ENCODE measurements around the gene BRD9. TPM values are rescaled to one million over a fixed set of nuclear protein-coding genes. Genes with fewer than 3 reads are reported as not detected.
A peak's percentile ranks its signal among the peaks of the same experiment; 100 is the strongest.
"Not testable (repeated sequence)": the region's sequence is repeated elsewhere in the genome, so short reads cannot be mapped to it uniquely, and the experiment has no call there.

BRD9 gene
- total RNA-seq, 6 experiments from 2014 or later: 10.7 to 16.7 (median 13.8) TPM

GRCh38 chr5:916441-917293 is 24.1 kb upstream of the BRD9 start:
- ATAC-seq: no peak
- intact Hi-C loops (cut with DNase I): no loop called here

GRCh38 chr5:915946-916345 is 23.3 kb upstream of the BRD9 start:
- no CpG with 5 or more reads among the region's 12 CpGs for WGBS (ENCODE audit: insufficient coverage, low coverage, low lambda C conversion rate, missing lambda C conversion rate)
- Histone ChIP-seq H3K4me1 (no peaks in the 10 kb centered on the region), H3K4me3 (no peak overlapping the region), H3K27ac (no peak overlapping the region), H3K9me3 (no peaks in the 10 kb centered on the region), H3K36me3 (no peaks in the 10 kb centered on the region), H3K27me3 (no peaks in the 10 kb centered on the region)
- ATAC-seq (no peak), DNase-seq (peak in 1 of 3 donors; percentile 24)
- intact Hi-C loops (cut with DNase I): no loop called here
- TF ChIP-seq, protein P1, sequence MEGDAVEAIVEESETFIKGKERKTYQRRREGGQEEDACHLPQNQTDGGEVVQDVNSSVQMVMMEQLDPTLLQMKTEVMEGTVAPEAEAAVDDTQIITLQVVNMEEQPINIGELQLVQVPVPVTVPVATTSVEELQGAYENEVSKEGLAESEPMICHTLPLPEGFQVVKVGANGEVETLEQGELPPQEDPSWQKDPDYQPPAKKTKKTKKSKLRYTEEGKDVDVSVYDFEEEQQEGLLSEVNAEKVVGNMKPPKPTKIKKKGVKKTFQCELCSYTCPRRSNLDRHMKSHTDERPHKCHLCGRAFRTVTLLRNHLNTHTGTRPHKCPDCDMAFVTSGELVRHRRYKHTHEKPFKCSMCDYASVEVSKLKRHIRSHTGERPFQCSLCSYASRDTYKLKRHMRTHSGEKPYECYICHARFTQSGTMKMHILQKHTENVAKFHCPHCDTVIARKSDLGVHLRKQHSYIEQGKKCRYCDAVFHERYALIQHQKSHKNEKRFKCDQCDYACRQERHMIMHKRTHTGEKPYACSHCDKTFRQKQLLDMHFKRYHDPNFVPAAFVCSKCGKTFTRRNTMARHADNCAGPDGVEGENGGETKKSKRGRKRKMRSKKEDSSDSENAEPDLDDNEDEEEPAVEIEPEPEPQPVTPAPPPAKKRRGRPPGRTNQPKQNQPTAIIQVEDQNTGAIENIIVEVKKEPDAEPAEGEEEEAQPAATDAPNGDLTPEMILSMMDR (IDR thresholded peaks at IDR 0.05): no peak
- TF ChIP-seq POLR2A (IDR thresholded peaks at IDR 0.05): no peak

More at GRCh38 chr5:916441-917293, 24.1 kb upstream of the BRD9 start:
- H3K4me1 ChIP-seq: no peaks in the 10 kb centered on the region
- TF ChIP-seq, protein P1 (IDR thresholded peaks at IDR 0.05): no peak
- no peak for TF ChIP-seq POLR2A (IDR thresholded peaks at IDR 0.05)
- no peaks in the 10 kb centered on the region for H3K9me3 ChIP-seq
- DNase-seq: peak in 1 of 3 donors; percentile 31
- H3K27me3 ChIP-seq: no peaks in the 10 kb centered on the region
- no peaks in the 10 kb centered on the region for H3K36me3 ChIP-seq
- WGBS (ENCODE audit: insufficient coverage, low coverage, low lambda C conversion rate, missing lambda C conversion rate): 60% methylated on average over 1 of the region's 14 CpGs
- no peak overlapping the region for H3K27ac ChIP-seq
- H3K4me3 ChIP-seq: no peak overlapping the region

GRCh38 chr5:915346-915745 is 22.7 kb upstream of the BRD9 start:
- no CpG with 5 or more reads among the region's 12 CpGs for WGBS (ENCODE audit: insufficient coverage, low coverage, low lambda C conversion rate, missing lambda C conversion rate)
- H3K27ac ChIP-seq; ATAC-seq; H3K36me3 ChIP-seq; H3K27me3 ChIP-seq; intact Hi-C loops (cut with DNase I); H3K9me3 ChIP-seq; H3K4me3 ChIP-seq; H3K4me1 ChIP-seq: not testable (repeated sequence)
- peak in 1 of 3 donors; percentile 26 for DNase-seq

- H3K4me1 ChIP-seq: no peaks in the 10 kb centered on the region
- ATAC-seq (no peak), DNase-seq (no peak)
- TF ChIP-seq, protein P1 (IDR thresholded peaks at IDR 0.05): no peak
- no peak for TF ChIP-seq POLR2A (IDR thresholded peaks at IDR 0.05)
- no peaks in the 10 kb centered on the region for H3K9me3 ChIP-seq
- WGBS (ENCODE audit: insufficient coverage, low coverage, low lambda C conversion rate, missing lambda C conversion rate): 85% methylated on average over 7 of the region's 7 CpGs
- intact Hi-C loops (cut with DNase I): no loop called here
- no peaks in the 10 kb centered on the region for H3K27me3 ChIP-seq
- no peak overlapping the region for H3K27ac ChIP-seq
- no peaks in the 10 kb centered on the region for H3K36me3 ChIP-seq
- no peak overlapping the region for H3K4me3 ChIP-seq
Observed at GRCh38 chr5:914612-915011, 22.0 kb upstream of the BRD9 start.

DNA sequence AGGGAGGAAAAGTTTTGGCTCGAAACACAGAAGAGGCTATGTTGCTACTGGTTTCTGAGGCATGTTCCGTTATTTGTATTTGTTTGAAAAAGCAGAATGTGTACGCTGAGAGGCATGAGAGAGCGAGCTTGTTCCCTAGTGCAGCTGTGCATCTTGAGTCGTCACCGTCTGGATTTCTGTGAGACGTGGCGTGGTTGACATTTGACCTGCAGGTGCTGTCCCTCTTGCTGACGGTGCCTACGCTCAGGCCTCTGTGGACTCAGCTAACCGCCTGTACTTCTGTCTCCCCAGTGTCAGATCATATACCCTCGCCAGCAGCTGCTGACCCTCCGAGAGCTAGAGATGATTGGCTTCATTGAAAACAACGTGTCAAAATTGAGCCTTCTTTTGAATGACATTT is 21.6 kb upstream of the BRD9 start:
- Histone ChIP-seq H3K36me3 (no peaks in the 10 kb centered on the region), H3K4me3 (no peak overlapping the region), H3K9me3 (no peaks in the 10 kb centered on the region), H3K27ac (no peak overlapping the region), H3K4me1 (no peaks in the 10 kb centered on the region), H3K27me3 (no peaks in the 10 kb centered on the region)
- TF ChIP-seq, protein P1 (IDR thresholded peaks at IDR 0.05): no peak
- intact Hi-C loops (cut with DNase I): no loop called here
- 86% methylated on average over 8 of the region's 14 CpGs for WGBS (ENCODE audit: insufficient coverage, low coverage, low lambda C conversion rate, missing lambda C conversion rate)
- DNase-seq (no peak), ATAC-seq (no peak)

Data from right lobe of liver (tissue), 6 donors.